A204.1 (cell line): Measurements from ENCODE around the gene CAPG.
"Not testable (repeated sequence)": the region's sequence is repeated elsewhere in the genome, so short reads cannot be mapped to it uniquely, and the experiment has no call there.

Experiments used
- FAIRE-seq: peaks from 2 replicates; lab custom pipeline; 2012; peaks lifted over from hg19 to GRCh38; lab: Jason Lieb, UNC

The CAPG gene

GRCh38 chr2:85420536-85421259 lies 10.5 kb upstream of the CAPG start:
- no peak for FAIRE-seq

- no peak for FAIRE-seq
Measured at GRCh38 chr2:85419009-85419675, 9.0 kb upstream of the CAPG start.

GRCh38 chr2:85418132-85419008 lies 8.2 kb upstream of the CAPG start, which contains the start of gene SH2D6:
Gene SH2D6, plus strand, starts transcription at chr2:85418714. Its CDS starts 10,752 bp downstream, at chr2:85429466.
- no peak for FAIRE-seq

- no peak for FAIRE-seq
Measured at GRCh38 chr2:85415980-85416650, 5.9 kb upstream of the CAPG start.

GRCh38 chr2:85414761-85415553 lies 4.8 kb upstream of the CAPG start:
- no peak for FAIRE-seq

GRCh38 chr2:85414421-85414759 lies 4.2 kb upstream of the CAPG start:
- not testable (repeated sequence) for FAIRE-seq

- FAIRE-seq, result no peak
Measured at GRCh38 chr2:85413592-85414420, 3.6 kb upstream of the CAPG start.

GRCh38 chr2:85411405-85411748 lies 1.2 kb upstream of the CAPG start:
- FAIRE-seq, result no peak

GRCh38 chr2:85410584-85411404 lies 628 bp upstream of the CAPG start:
- FAIRE-seq, result no peak

- FAIRE-seq, result peak; percentile 98
Measured at GRCh38 chr2:85405201-85406059, 4.7 kb downstream of the CAPG start.

- FAIRE-seq, result no peak
Measured at GRCh38 chr2:85401844-85402243, 8.3 kb downstream of the CAPG start.

- FAIRE-seq, result no peak
Measured at GRCh38 chr2:85401464-85401805, 8.7 kb downstream of the CAPG start.

- no peak for FAIRE-seq
Measured at GRCh38 chr2:85400541-85401463, 9.4 kb downstream of the CAPG start.

- FAIRE-seq, result no peak
Measured at GRCh38 chr2:85400023-85400422, 10.1 kb downstream of the CAPG start.

- FAIRE-seq, result no peak
Measured at GRCh38 chr2:85399183-85399455, 11.0 kb downstream of the CAPG start.

- no peak for FAIRE-seq
Measured at GRCh38 chr2:85398426-85399182, 11.6 kb downstream of the CAPG start.

- no peak for FAIRE-seq
Measured at GRCh38 chr2:85397925-85398331, 12.2 kb downstream of the CAPG start.
